GM11168 (cell line): ENCODE results near the gene C2CD4D.

Source experiments
- in situ Hi-C: fragments of 300-500 bp; cut with MboI; formaldehyde crosslinking; loops from one replicate; pipeline ENCODE4 v1.12.0; 2022; ENCODE audit warnings: low sequenced_read_pairs; ENCODE audit not compliant: unreplicated experiment

C2CD4D gene

DNA sequence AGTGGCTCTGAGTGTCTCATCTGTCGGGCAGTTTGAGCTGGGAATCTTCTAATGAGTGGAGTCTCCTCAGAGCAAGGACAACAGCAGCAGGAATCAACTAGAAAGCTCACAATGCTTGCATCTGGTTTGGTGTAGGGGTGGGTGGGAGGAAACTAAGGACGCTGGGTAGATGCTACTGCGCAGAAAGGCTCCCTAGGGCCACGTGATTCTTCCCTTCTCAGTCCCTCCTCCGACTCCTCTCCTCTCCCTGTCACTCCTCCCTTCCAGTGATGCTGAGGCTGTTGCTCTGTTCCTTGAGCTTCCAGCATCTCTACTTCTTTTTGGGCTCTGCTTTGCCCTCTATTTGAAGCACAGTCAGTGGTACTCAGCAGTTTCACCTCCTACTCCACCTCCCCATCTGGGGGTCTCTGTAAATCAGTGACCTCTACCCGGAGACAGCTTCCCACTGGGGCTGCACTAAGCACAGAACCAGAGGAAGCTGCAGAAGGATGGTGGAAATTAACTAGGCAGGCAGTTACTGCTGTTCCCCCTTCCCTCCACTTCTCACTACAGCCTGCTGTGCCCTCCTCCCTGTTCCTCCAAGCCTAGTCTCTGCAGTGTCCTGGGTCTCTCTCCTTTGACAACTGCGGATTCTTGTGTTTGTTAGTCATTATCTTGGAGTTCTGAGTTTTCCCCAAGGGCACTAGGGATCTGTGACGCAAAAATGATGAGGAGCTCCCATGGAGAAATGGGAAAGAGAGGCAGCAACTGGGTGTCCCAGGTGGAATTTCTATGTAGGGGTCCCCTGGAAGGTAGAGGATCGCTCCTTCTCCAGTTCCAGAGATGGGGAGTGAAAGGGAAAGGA lies 40.2 kb downstream of the C2CD4D start:
- in situ Hi-C loops = no loop called here

DNA sequence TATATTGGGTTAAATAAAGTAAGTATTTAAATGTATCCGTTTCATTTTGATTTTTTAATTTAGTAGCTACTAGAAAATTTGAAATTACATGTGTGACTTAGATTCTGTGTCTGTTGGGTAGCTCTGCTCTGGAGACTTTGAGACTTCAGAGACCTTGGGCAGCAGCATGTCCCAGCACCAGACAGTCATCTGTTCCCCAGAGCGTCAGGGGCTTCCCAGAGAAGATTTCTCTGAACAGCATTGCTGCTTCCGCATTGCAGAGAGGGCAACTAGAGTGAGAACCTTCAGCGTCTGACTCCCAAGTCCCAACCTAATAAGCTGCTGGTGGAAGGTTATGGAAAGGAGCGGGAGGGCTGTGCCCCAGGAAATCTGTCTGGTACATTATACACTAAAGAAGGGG lies 41.0 kb downstream of the C2CD4D start:
- in situ Hi-C loops = no loop called here

DNA sequence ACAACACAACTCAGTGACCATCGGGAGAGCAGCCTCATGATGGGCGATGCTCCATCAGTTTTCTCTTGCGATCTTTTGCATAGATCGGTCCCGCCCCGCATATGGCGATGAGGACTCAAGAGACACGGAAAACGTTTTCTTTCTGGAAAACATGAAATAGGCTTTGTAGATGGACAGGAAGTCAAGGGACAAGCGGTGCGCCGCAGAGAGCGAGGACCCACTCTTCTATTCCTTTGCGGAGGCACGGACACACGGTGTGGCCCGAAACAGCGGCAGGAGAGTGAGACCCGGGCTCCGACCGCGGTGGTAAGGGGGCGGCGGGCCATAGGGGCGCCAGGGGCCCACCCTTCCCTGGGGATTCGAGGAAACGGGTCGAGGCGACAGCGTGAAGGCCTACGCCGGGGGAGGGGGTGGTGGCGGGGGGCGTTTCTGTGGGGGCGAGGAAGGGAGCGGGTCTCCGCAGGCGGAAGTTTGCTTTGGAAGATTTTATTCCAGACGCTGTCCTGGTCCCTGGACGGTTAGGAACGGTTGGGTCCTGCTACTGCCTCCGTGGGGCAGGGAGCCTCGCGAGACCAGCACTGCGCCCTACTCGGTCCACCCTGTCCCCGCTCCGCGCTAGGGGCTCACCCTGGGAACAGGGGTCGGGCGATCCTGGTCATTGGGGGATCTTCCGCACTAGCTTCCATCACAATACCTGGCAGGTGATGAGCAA lies 48.5 kb downstream of the C2CD4D start:
- in situ Hi-C loops = no loop called here

DNA sequence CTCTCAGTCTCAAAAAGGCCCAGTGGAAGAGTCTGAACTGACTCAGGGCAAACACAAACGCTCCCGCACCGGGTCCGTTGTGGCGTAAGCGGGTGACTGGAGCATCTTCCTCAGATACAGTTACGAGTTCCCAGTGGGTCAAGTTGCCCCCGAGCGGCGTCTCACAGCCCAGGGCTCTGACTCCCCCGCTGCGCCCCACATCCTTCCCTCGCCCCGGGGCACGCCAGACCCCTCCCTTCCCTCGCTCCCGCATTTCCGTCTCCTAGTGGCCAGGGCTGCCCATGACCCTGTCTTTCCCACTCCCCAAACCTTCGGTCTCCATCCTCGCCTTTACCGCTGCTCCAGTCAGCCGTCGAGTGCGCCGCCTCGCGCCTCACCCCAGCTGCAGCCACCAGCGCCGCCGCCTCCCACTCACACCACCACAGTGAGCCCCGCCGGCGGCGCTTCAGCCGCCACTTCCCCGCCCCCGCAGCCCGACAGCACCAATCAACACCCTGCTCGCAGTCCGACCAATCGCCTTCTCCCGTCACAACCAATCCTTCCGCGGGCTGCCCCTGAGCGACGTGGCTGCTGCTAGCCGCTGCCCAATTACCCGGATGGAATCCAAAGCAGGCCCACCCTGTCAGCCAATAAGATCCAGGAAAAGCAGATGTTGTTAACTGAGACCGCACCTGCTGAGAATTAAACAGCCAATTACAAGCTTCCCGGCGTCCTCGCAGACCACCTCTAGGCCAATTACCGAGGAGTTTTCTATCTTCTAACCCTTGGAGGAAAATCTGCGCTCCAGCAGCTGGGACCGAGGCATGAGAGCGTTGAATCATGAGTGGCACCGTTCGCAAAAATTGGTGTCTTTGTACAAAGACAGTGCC lies 49.3 kb downstream of the C2CD4D start, which contains the start of gene TDRKH:
Gene TDRKH, minus strand, starts transcription at position 430 of the 869 bp plus-strand sequence. CDS start 7,478 bp downstream, outside the sequence.
- in situ Hi-C loops = no loop called here
